ENCODE results near the gene TFCP2L1.

Gene TFCP2L1

GRCh38 chr2:121196132-121196848 lies 88.7 kb downstream of the TFCP2L1 start:
- TF ChIP-seq, protein P1, sequence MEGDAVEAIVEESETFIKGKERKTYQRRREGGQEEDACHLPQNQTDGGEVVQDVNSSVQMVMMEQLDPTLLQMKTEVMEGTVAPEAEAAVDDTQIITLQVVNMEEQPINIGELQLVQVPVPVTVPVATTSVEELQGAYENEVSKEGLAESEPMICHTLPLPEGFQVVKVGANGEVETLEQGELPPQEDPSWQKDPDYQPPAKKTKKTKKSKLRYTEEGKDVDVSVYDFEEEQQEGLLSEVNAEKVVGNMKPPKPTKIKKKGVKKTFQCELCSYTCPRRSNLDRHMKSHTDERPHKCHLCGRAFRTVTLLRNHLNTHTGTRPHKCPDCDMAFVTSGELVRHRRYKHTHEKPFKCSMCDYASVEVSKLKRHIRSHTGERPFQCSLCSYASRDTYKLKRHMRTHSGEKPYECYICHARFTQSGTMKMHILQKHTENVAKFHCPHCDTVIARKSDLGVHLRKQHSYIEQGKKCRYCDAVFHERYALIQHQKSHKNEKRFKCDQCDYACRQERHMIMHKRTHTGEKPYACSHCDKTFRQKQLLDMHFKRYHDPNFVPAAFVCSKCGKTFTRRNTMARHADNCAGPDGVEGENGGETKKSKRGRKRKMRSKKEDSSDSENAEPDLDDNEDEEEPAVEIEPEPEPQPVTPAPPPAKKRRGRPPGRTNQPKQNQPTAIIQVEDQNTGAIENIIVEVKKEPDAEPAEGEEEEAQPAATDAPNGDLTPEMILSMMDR (IDR thresholded peaks at IDR 0.05; ENCODE audit: extremely low read depth, insufficient read depth, missing control alignments), result no peak
- in situ Hi-C loops (cut with MboI; ENCODE audit: low pct_unique_long_range_greater_than_20kb, low sequenced_read_pairs, unreplicated experiment), result no loop called here
- DNase-seq (ENCODE audit: low spot score), result no peak

DNA sequence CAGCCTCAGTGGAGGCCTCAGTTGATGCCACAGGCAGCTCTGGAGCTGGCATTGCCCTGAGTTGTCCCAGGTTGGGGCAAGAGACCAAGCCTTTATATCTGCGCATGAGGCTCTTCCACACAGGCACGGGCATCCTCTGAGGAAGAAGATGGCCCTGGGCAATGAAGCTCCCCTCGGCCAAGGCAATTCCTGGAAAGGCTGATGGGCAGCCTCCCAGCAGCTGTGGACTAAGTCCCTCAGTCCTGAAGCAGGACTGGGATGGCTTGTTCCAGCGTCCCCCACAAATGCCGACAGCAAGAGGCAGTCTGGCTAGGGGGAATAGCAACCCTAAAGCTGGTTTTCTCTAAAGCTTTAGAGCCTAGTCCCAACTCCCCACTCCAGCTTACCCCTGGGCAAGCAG lies 90.0 kb downstream of the TFCP2L1 start:
- DNase-seq (ENCODE audit: low spot score), result no peak
- TF ChIP-seq, protein P1 (IDR thresholded peaks at IDR 0.05; ENCODE audit: extremely low read depth, insufficient read depth, missing control alignments), result no peak
- in situ Hi-C loops (cut with MboI; ENCODE audit: low pct_unique_long_range_greater_than_20kb, low sequenced_read_pairs, unreplicated experiment), result no loop called here

DNA sequence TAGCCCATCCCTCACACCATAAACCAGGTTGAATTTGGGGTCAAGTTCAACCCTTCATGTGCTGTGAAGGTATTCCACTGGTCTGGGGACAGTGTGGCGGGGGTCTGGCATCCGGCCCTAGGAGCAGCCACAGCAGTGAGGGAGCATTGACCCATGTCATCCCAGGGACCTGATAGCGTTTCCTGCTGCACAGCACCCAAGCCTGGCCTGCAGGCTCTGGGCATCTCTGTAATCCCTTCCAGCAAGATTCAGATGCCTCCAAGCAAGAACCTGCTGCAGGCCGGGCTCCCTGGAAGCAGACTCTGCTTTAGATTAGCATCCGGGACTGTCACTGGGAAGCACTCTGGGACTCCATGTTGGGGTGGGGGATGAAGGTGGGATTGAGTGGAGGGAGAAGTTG lies 90.4 kb downstream of the TFCP2L1 start:
- DNase-seq (ENCODE audit: low spot score), result no peak
- in situ Hi-C loops (cut with MboI; ENCODE audit: low pct_unique_long_range_greater_than_20kb, low sequenced_read_pairs, unreplicated experiment), result no loop called here
- TF ChIP-seq, protein P1 (IDR thresholded peaks at IDR 0.05; ENCODE audit: extremely low read depth, insufficient read depth, missing control alignments), result no peak

DNA sequence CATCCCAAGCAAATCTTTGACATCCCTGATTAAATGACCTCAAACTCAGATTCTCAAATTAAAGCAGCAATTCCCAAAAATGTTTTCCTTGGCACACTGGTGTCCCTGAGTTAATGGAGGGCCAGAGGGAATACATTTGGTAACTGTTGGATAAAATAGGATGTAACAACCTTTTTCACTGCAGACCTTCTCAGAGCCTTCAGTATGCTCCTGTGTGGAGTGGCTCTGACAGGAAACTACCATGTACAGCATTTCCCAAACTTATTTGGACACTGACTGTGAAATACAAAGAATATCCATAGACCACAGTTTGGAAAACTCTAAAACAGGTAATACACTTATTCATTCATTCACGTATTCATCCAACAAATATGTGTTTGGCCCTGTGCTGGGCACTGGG lies 91.8 kb downstream of the TFCP2L1 start:
- in situ Hi-C loops (cut with MboI; ENCODE audit: low pct_unique_long_range_greater_than_20kb, low sequenced_read_pairs, unreplicated experiment), result no loop called here
- TF ChIP-seq, protein P1 (IDR thresholded peaks at IDR 0.05; ENCODE audit: extremely low read depth, insufficient read depth, missing control alignments), result no peak
- no peak for DNase-seq (ENCODE audit: low spot score)

- TF ChIP-seq, protein P1 (IDR thresholded peaks at IDR 0.05; ENCODE audit: extremely low read depth, insufficient read depth, missing control alignments), result no peak
- in situ Hi-C loops (cut with MboI; ENCODE audit: low pct_unique_long_range_greater_than_20kb, low sequenced_read_pairs, unreplicated experiment), result no loop called here
- DNase-seq (ENCODE audit: low spot score), result no peak
Measured at GRCh38 chr2:121192576-121192975, 92.4 kb downstream of the TFCP2L1 start.

GRCh38 chr2:121191191-121192170 lies 93.5 kb downstream of the TFCP2L1 start:
- DNase-seq (ENCODE audit: low spot score), result no peak
- in situ Hi-C loops (cut with MboI; ENCODE audit: low pct_unique_long_range_greater_than_20kb, low sequenced_read_pairs, unreplicated experiment), result no loop called here
- TF ChIP-seq, protein P1 (IDR thresholded peaks at IDR 0.05; ENCODE audit: extremely low read depth, insufficient read depth, missing control alignments), result no peak
